Esophagus (tissue), 2 donors: ENCODE results near the gene PTGER4. TPM values are rescaled to one million over a fixed set of nuclear protein-coding genes. Genes with fewer than 3 reads are reported as not detected.
"Not testable (repeated sequence)": the region's sequence is repeated elsewhere in the genome, so short reads cannot be mapped to it uniquely, and the experiment has no call there.

Experiments used
- H3K27ac ChIP-seq, 2 donors: one replicate each; pipeline ENCODE4 v1.5.1; 2013; ENCODE audit warnings: low read depth in 2 of 2, mild to moderate bottlenecking in 2 of 2, inconsistent platforms in 1 of 2, low read length in 1 of 2, moderate library complexity in 1 of 2
- H3K27me3 ChIP-seq, 2 donors: one replicate each; pipeline ENCODE4 v1.6.1; 2013; ENCODE audit warnings: low read length in 2 of 2, control low read depth in 1 of 2, mild to moderate bottlenecking in 1 of 2; ENCODE audit not compliant: insufficient read depth in 2 of 2, control insufficient read depth in 1 of 2
- H3K36me3 ChIP-seq, 2 donors: one replicate each; pipeline ENCODE4 v1.6.1; 2013; ENCODE audit warnings: low read length in 1 of 2; ENCODE audit not compliant: control insufficient read depth in 2 of 2, insufficient read depth in 2 of 2
- H3K4me1 ChIP-seq, 2 donors: one replicate each; pipeline ENCODE4 v1.6.1; 2013; ENCODE audit warnings: low read length in 1 of 2; ENCODE audit not compliant: control insufficient read depth in 2 of 2, insufficient read depth in 2 of 2
- H3K4me3 ChIP-seq, 2 donors: one replicate each; pipeline ENCODE4 v1.5.1; 2013; ENCODE audit warnings: low read length in 2 of 2, mild to moderate bottlenecking in 2 of 2, low read depth in 1 of 2, moderate library complexity in 1 of 2
- H3K9me3 ChIP-seq, 2 donors: one replicate each; pipeline ENCODE4 v1.6.1; 2013; ENCODE audit warnings: mild to moderate bottlenecking in 2 of 2, low read depth in 1 of 2, low read length in 1 of 2, moderate library complexity in 1 of 2; ENCODE audit not compliant: control insufficient read depth in 2 of 2, insufficient read depth in 1 of 2
- WGBS, 2 donors: extraction: QIAGEN DNeasy Blood & Tissue Kit; methylation state at CpG; one replicate each; pipeline ENCODE4 v1.1.7; 2013; 5-methylcytosine and 5-hydroxymethylcytosine counted together
- polyA plus RNA-seq, 2 donors: library from polyadenylated mRNA; stranded (reverse); fragments of 200-250 nt; gene quantifications; one replicate each; pipeline ENCODE4 v1.2.3, GENCODE V29; 2013
- donor health status: healthy with polysubstance abuse.
- donor health status: Bipolar disorder and iron deficiency.

PTGER4 gene
- polyA plus RNA-seq, 2 donors = 1.2 to 1.4 TPM

- Histone ChIP-seq H3K27ac (no peak overlapping the region), H3K36me3 (no peaks in the 10 kb centered on the region), H3K27me3 (no peaks in the 10 kb centered on the region), H3K4me3 (no peak overlapping the region), H3K4me1 (no peaks in the 10 kb centered on the region), H3K9me3 (no peaks in the 10 kb centered on the region)
These were observed 34.3 kb downstream of the PTGER4 start for GRCh38 chr5:40714001-40714400.

- no peak overlapping the region for H3K4me3 ChIP-seq
- no peaks in the 10 kb centered on the region for H3K4me1 ChIP-seq
- no peak overlapping the region for H3K27ac ChIP-seq
- no peaks in the 10 kb centered on the region for H3K9me3 ChIP-seq
- H3K36me3 ChIP-seq = peaks cover 0 to 2% of the 10 kb centered on the region in 2 donors
- H3K27me3 ChIP-seq = no peaks in the 10 kb centered on the region
- WGBS, 2 donors = 39 to 44% methylated on average over 2 of the region's 2 CpGs
These were observed 36.3 kb downstream of the PTGER4 start for GRCh38 chr5:40716000-40716399.

- Histone ChIP-seq H3K36me3 (peaks cover 0 to 3% of the 10 kb centered on the region in 2 donors), H3K4me3 (no peak overlapping the region), H3K9me3 (no peaks in the 10 kb centered on the region), H3K4me1 (no peaks in the 10 kb centered on the region), H3K27ac (no peak overlapping the region), H3K27me3 (no peaks in the 10 kb centered on the region)
- 92 to 94% methylated on average over 2 of the region's 2 CpGs for WGBS, 2 donors
These were observed 36.9 kb downstream of the PTGER4 start for GRCh38 chr5:40716590-40716989.

- no peaks in the 10 kb centered on the region for H3K27me3 ChIP-seq
- H3K27ac ChIP-seq = no peak overlapping the region
- peaks cover 0 to 3% of the 10 kb centered on the region in 2 donors for H3K36me3 ChIP-seq
- peaks cover 0 to 2% of the 10 kb centered on the region in 2 donors for H3K9me3 ChIP-seq
- H3K4me3 ChIP-seq = no peak overlapping the region
- H3K4me1 ChIP-seq = no peaks in the 10 kb centered on the region
These were observed 37.6 kb downstream of the PTGER4 start for GRCh38 chr5:40717281-40717680.

GRCh38 chr5:40720069-40720468 is 40.4 kb downstream of the PTGER4 start:
- no peak overlapping the region for H3K27ac ChIP-seq
- H3K9me3 ChIP-seq = peaks cover 0 to 2% of the 10 kb centered on the region in 2 donors
- no peak overlapping the region for H3K4me3 ChIP-seq
- H3K27me3 ChIP-seq = no peaks in the 10 kb centered on the region
- peaks cover 0 to 3% of the 10 kb centered on the region in 2 donors for H3K36me3 ChIP-seq
- no peaks in the 10 kb centered on the region for H3K4me1 ChIP-seq

GRCh38 chr5:40722497-40722911 is 42.8 kb downstream of the PTGER4 start:
- H3K27me3 ChIP-seq, H3K36me3 ChIP-seq, H3K4me1 ChIP-seq, H3K4me3 ChIP-seq, H3K9me3 ChIP-seq, H3K27ac ChIP-seq: not testable (repeated sequence)
- 93 to 96% methylated on average over 33 to 37 of the region's 37 CpGs for WGBS, 2 donors

- 82 to 88% methylated on average over 2 of the region's 2 CpGs for WGBS, 2 donors
- no peaks in the 10 kb centered on the region for H3K27me3 ChIP-seq
- no peaks in the 10 kb centered on the region for H3K4me1 ChIP-seq
- H3K9me3 ChIP-seq = no peaks in the 10 kb centered on the region
- H3K27ac ChIP-seq = no peak overlapping the region
- no peak overlapping the region for H3K4me3 ChIP-seq
- H3K36me3 ChIP-seq = no peaks in the 10 kb centered on the region
These were observed 53.7 kb downstream of the PTGER4 start for GRCh38 chr5:40733434-40733833.

GRCh38 chr5:40733879-40734563 is 54.3 kb downstream of the PTGER4 start:
- Histone ChIP-seq H3K27me3 (no peaks in the 10 kb centered on the region), H3K4me1 (no peaks in the 10 kb centered on the region), H3K4me3 (no peak overlapping the region), H3K9me3 (no peaks in the 10 kb centered on the region), H3K36me3 (no peaks in the 10 kb centered on the region), H3K27ac (no peak overlapping the region)
- WGBS, 2 donors = 46 to 57% methylated on average over 3 of the region's 3 CpGs

GRCh38 chr5:40734986-40735385 is 55.3 kb downstream of the PTGER4 start:
- no peak overlapping the region for H3K4me3 ChIP-seq
- H3K27me3 ChIP-seq = no peaks in the 10 kb centered on the region
- H3K9me3 ChIP-seq = no peaks in the 10 kb centered on the region
- no peak overlapping the region for H3K27ac ChIP-seq
- H3K36me3 ChIP-seq = no peaks in the 10 kb centered on the region
- 70 to 80% methylated on average over 2 of the region's 2 CpGs for WGBS, 2 donors
- no peaks in the 10 kb centered on the region for H3K4me1 ChIP-seq

- H3K4me3 ChIP-seq = no peak overlapping the region
- no peaks in the 10 kb centered on the region for H3K27me3 ChIP-seq
- no peak overlapping the region for H3K27ac ChIP-seq
- no peaks in the 10 kb centered on the region for H3K4me1 ChIP-seq
- no peaks in the 10 kb centered on the region for H3K9me3 ChIP-seq
- no peaks in the 10 kb centered on the region for H3K36me3 ChIP-seq
These were observed 55.9 kb downstream of the PTGER4 start for GRCh38 chr5:40735609-40736008.
